ENCODE data around the gene FURIN.

FURIN gene

GRCh38 chr15:90829942-90830440 lies 38.4 kb upstream of the FURIN start:
- Histone ChIP-seq H3K27me3 (ENCODE audit: control insufficient read depth, insufficient read depth, low read length) (no peaks in the 10 kb centered on the region), H3K9ac (ENCODE audit: low read length) (no peak overlapping the region), H3K9me3 (ENCODE audit: control insufficient read depth, low read length) (no peaks in the 10 kb centered on the region), H3K36me3 (ENCODE audit: control insufficient read depth, insufficient read depth, low read length) (no peaks in the 10 kb centered on the region), H3K4me1 (ENCODE audit: control insufficient read depth, insufficient read depth, low read length) (peaks cover under 1% of the 10 kb centered on the region), H3K4me3 (ENCODE audit: low read length) (no peak overlapping the region)

- Histone ChIP-seq H3K9me3 (ENCODE audit: control insufficient read depth, low read length) (no peaks in the 10 kb centered on the region), H3K9ac (ENCODE audit: low read length) (no peak overlapping the region), H3K36me3 (ENCODE audit: control insufficient read depth, insufficient read depth, low read length) (no peaks in the 10 kb centered on the region), H3K4me1 (ENCODE audit: control insufficient read depth, insufficient read depth, low read length) (peaks cover 13% of the 10 kb centered on the region), H3K4me3 (ENCODE audit: low read length) (no peak overlapping the region), H3K27me3 (ENCODE audit: control insufficient read depth, insufficient read depth, low read length) (no peaks in the 10 kb centered on the region)
These were observed 33.8 kb upstream of the FURIN start for GRCh38 chr15:90834626-90835025.

- no peaks in the 10 kb centered on the region for H3K36me3 ChIP-seq (ENCODE audit: control insufficient read depth, insufficient read depth, low read length)
- H3K4me1 ChIP-seq (ENCODE audit: control insufficient read depth, insufficient read depth, low read length) = peaks cover 27% of the 10 kb centered on the region
- H3K4me3 ChIP-seq (ENCODE audit: low read length) = no peak overlapping the region
- H3K27me3 ChIP-seq (ENCODE audit: control insufficient read depth, insufficient read depth, low read length) = no peaks in the 10 kb centered on the region
- no peaks in the 10 kb centered on the region for H3K9me3 ChIP-seq (ENCODE audit: control insufficient read depth, low read length)
- no peak overlapping the region for H3K9ac ChIP-seq (ENCODE audit: low read length)
These were observed 32.0 kb upstream of the FURIN start for GRCh38 chr15:90836296-90836871.

GRCh38 chr15:90837094-90837493 lies 31.3 kb upstream of the FURIN start:
- H3K4me1 ChIP-seq (ENCODE audit: control insufficient read depth, insufficient read depth, low read length) = peaks cover 30% of the 10 kb centered on the region
- no peaks in the 10 kb centered on the region for H3K9me3 ChIP-seq (ENCODE audit: control insufficient read depth, low read length)
- H3K9ac ChIP-seq (ENCODE audit: low read length) = no peak overlapping the region
- H3K36me3 ChIP-seq (ENCODE audit: control insufficient read depth, insufficient read depth, low read length) = no peaks in the 10 kb centered on the region
- no peak overlapping the region for H3K4me3 ChIP-seq (ENCODE audit: low read length)
- H3K27me3 ChIP-seq (ENCODE audit: control insufficient read depth, insufficient read depth, low read length) = no peaks in the 10 kb centered on the region

- Histone ChIP-seq H3K27me3 (ENCODE audit: control insufficient read depth, insufficient read depth, low read length) (no peaks in the 10 kb centered on the region), H3K36me3 (ENCODE audit: control insufficient read depth, insufficient read depth, low read length) (no peaks in the 10 kb centered on the region), H3K4me3 (ENCODE audit: low read length) (no peak overlapping the region), H3K4me1 (ENCODE audit: control insufficient read depth, insufficient read depth, low read length) (peaks cover 30% of the 10 kb centered on the region), H3K9me3 (ENCODE audit: control insufficient read depth, low read length) (no peaks in the 10 kb centered on the region), H3K9ac (ENCODE audit: low read length) (no peak overlapping the region)
These were observed 30.2 kb upstream of the FURIN start for GRCh38 chr15:90838139-90838538.

- no peaks in the 10 kb centered on the region for H3K27me3 ChIP-seq (ENCODE audit: control insufficient read depth, insufficient read depth, low read length)
- no peak overlapping the region for H3K9ac ChIP-seq (ENCODE audit: low read length)
- H3K4me1 ChIP-seq (ENCODE audit: control insufficient read depth, insufficient read depth, low read length) = peaks cover 30% of the 10 kb centered on the region
- H3K4me3 ChIP-seq (ENCODE audit: low read length) = no peak overlapping the region
- no peaks in the 10 kb centered on the region for H3K36me3 ChIP-seq (ENCODE audit: control insufficient read depth, insufficient read depth, low read length)
- no peaks in the 10 kb centered on the region for H3K9me3 ChIP-seq (ENCODE audit: control insufficient read depth, low read length)
These were observed 29.8 kb upstream of the FURIN start for GRCh38 chr15:90838544-90838943.

- Histone ChIP-seq H3K4me1 (ENCODE audit: control insufficient read depth, insufficient read depth, low read length) (peaks cover 30% of the 10 kb centered on the region), H3K9me3 (ENCODE audit: control insufficient read depth, low read length) (no peaks in the 10 kb centered on the region), H3K9ac (ENCODE audit: low read length) (peak overlapping the region; percentile 73), H3K4me3 (ENCODE audit: low read length) (peak overlapping the region; percentile 26), H3K36me3 (ENCODE audit: control insufficient read depth, insufficient read depth, low read length) (no peaks in the 10 kb centered on the region), H3K27me3 (ENCODE audit: control insufficient read depth, insufficient read depth, low read length) (no peaks in the 10 kb centered on the region)
These were observed 29.0 kb upstream of the FURIN start for GRCh38 chr15:90839187-90840071.

GRCh38 chr15:90840157-90840855 lies 28.1 kb upstream of the FURIN start:
- Histone ChIP-seq H3K9ac (ENCODE audit: low read length) (peak overlapping the region; percentile 73), H3K9me3 (ENCODE audit: control insufficient read depth, low read length) (no peaks in the 10 kb centered on the region), H3K36me3 (ENCODE audit: control insufficient read depth, insufficient read depth, low read length) (no peaks in the 10 kb centered on the region), H3K4me3 (ENCODE audit: low read length) (peak overlapping the region; percentile 26), H3K27me3 (ENCODE audit: control insufficient read depth, insufficient read depth, low read length) (no peaks in the 10 kb centered on the region), H3K4me1 (ENCODE audit: control insufficient read depth, insufficient read depth, low read length) (peaks cover 34% of the 10 kb centered on the region)

GRCh38 chr15:90840954-90841353 lies 27.4 kb upstream of the FURIN start:
- Histone ChIP-seq H3K36me3 (ENCODE audit: control insufficient read depth, insufficient read depth, low read length) (no peaks in the 10 kb centered on the region), H3K27me3 (ENCODE audit: control insufficient read depth, insufficient read depth, low read length) (no peaks in the 10 kb centered on the region), H3K4me1 (ENCODE audit: control insufficient read depth, insufficient read depth, low read length) (peaks cover 34% of the 10 kb centered on the region), H3K9ac (ENCODE audit: low read length) (no peak overlapping the region), H3K9me3 (ENCODE audit: control insufficient read depth, low read length) (no peaks in the 10 kb centered on the region), H3K4me3 (ENCODE audit: low read length) (no peak overlapping the region)

- Histone ChIP-seq H3K4me1 (ENCODE audit: control insufficient read depth, insufficient read depth, low read length) (peaks cover 21% of the 10 kb centered on the region), H3K9ac (ENCODE audit: low read length) (no peak overlapping the region), H3K9me3 (ENCODE audit: control insufficient read depth, low read length) (no peaks in the 10 kb centered on the region), H3K36me3 (ENCODE audit: control insufficient read depth, insufficient read depth, low read length) (no peaks in the 10 kb centered on the region), H3K4me3 (ENCODE audit: low read length) (no peak overlapping the region), H3K27me3 (ENCODE audit: control insufficient read depth, insufficient read depth, low read length) (no peaks in the 10 kb centered on the region)
These were observed 23.7 kb upstream of the FURIN start for GRCh38 chr15:90844696-90845095.

- Histone ChIP-seq H3K9me3 (ENCODE audit: control insufficient read depth, low read length) (no peaks in the 10 kb centered on the region), H3K9ac (ENCODE audit: low read length) (no peak overlapping the region), H3K27me3 (ENCODE audit: control insufficient read depth, insufficient read depth, low read length) (no peaks in the 10 kb centered on the region), H3K4me1 (ENCODE audit: control insufficient read depth, insufficient read depth, low read length) (peaks cover 17% of the 10 kb centered on the region), H3K4me3 (ENCODE audit: low read length) (no peak overlapping the region), H3K36me3 (ENCODE audit: control insufficient read depth, insufficient read depth, low read length) (no peaks in the 10 kb centered on the region)
These were observed 23.0 kb upstream of the FURIN start for GRCh38 chr15:90845201-90845949.

Measured in mucosa of stomach (tissue), 1 donor.